Omental fat pad (tissue), 4 donors: ENCODE results near the gene PIP5K1B. TPM values are rescaled to one million over a fixed set of nuclear protein-coding genes. Genes with fewer than 3 reads are reported as not detected.

Source experiments
- ATAC-seq: fragments of 150-250 bp; one replicate; pipeline ENCODE4 v1.9.1; 2016; ENCODE audit warnings: mild to moderate bottlenecking, moderate library complexity; ENCODE audit not compliant: low FRiP score
- DNase-seq: peaks from one replicate; pipeline ENCODE4 v3.0.0-alpha.2; 2019; ENCODE audit warnings: low spot score
- total RNA-seq, 4 donors: library from RNA; depleted of rRNA; stranded (reverse); fragments of >200 nt; gene quantifications; one replicate each; pipeline ENCODE4 v1.1.0, GENCODE V29; 2016
- TF ChIP-seq, protein P1 (sequence below), 3 donors: fragments of 450-650 bp; IDR thresholded peaks; one replicate each; pipeline ENCODE4 v1.5.1; 2016 to 2017; ENCODE audit warnings: antibody characterized with exemption in 3 of 3, mild to moderate bottlenecking in 3 of 3, moderate library complexity in 2 of 3

The PIP5K1B gene
- total RNA-seq, 4 donors from 2014 or later = 1.9 to 14.3 (median 3.2) TPM

DNA sequence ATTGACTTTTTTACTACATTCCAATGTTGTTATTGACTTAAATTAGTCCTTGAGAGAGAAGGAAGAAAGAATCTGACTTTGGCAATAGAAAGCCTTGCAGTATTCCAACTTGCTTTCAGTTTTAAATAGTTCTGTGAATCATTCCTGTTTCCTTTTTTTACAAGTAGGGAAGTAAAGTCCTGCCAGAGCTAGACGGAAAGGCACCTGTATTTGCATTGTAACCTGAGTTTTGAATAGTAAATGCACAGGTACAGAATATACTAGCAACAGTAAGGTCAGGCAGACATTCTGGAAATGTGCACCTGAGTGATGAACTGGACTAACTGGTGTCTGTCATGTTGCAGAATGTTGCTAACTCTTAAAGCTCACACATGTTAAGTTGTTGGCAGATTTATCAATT is 208.0 kb downstream of the PIP5K1B start:
- TF ChIP-seq, protein P1, sequence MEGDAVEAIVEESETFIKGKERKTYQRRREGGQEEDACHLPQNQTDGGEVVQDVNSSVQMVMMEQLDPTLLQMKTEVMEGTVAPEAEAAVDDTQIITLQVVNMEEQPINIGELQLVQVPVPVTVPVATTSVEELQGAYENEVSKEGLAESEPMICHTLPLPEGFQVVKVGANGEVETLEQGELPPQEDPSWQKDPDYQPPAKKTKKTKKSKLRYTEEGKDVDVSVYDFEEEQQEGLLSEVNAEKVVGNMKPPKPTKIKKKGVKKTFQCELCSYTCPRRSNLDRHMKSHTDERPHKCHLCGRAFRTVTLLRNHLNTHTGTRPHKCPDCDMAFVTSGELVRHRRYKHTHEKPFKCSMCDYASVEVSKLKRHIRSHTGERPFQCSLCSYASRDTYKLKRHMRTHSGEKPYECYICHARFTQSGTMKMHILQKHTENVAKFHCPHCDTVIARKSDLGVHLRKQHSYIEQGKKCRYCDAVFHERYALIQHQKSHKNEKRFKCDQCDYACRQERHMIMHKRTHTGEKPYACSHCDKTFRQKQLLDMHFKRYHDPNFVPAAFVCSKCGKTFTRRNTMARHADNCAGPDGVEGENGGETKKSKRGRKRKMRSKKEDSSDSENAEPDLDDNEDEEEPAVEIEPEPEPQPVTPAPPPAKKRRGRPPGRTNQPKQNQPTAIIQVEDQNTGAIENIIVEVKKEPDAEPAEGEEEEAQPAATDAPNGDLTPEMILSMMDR (IDR thresholded peaks at IDR 0.05) = no peak
- no peak for ATAC-seq

DNA sequence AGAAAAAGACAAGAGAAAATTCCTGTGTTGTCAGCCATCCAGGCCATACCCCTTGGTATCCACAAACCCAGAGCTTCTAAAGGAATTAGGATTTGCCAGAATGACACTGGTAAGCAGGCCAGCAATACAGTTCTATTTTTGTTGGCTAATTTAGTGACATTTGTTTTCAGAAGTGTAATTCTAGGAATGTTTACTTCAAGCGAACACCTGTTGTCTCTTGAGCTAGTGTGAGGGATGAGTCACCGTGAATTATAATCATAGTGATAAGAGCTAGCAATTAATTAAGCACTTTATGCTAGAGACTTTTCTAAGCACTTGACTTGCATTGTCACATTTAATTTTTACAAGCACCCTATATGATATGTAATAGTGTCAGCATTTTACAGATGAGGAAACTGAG is 209.7 kb downstream of the PIP5K1B start:
- DNase-seq (no peak), ATAC-seq (no peak)
- TF ChIP-seq, protein P1 (IDR thresholded peaks at IDR 0.05) = no peak

More for the DNA sequence above, 208.0 kb downstream of the PIP5K1B start:
- DNase-seq = no peak

DNA sequence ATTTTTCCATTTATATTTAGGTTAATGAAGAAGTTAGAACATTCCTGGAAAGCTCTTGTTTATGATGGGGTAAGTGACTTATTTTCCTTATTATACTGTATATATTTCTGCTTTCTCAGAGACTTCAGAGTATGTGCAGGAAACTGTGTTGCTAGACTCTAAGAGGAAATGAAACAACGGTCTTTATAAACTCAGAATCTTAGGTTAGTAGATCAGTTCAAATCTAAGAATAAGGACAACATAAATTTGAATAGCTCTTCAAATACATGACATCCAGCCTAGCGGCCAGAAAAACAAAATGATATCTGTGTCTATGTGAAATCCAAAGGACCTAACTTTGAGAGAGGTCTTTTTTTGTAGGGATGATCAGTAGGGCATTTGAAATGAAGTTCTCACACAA is 214.6 kb downstream of the PIP5K1B start:
- DNase-seq = no peak
- TF ChIP-seq, protein P1 (IDR thresholded peaks at IDR 0.05) = no peak
- ATAC-seq = no peak

DNA sequence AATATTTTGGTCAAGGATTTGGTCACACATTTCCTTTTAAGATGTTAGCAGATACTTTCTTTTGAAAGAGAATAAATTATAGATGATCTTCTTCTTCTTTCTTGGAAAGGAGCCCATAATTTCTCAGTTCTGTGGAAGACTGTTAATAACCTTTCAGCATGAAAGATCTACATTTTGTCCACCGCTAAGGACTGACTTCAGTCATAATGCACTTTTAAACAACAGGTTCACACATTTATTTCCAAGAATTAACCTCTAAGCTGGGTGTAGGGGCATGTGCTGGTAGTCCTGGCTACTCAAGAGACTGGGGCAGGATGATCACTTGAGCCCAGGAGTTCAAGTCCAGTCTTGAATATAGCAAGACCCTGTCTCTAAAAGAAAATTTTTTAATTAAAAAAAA is 215.9 kb downstream of the PIP5K1B start:
- ATAC-seq = no peak
- TF ChIP-seq, protein P1 (IDR thresholded peaks at IDR 0.05) = no peak
- DNase-seq = no peak

DNA sequence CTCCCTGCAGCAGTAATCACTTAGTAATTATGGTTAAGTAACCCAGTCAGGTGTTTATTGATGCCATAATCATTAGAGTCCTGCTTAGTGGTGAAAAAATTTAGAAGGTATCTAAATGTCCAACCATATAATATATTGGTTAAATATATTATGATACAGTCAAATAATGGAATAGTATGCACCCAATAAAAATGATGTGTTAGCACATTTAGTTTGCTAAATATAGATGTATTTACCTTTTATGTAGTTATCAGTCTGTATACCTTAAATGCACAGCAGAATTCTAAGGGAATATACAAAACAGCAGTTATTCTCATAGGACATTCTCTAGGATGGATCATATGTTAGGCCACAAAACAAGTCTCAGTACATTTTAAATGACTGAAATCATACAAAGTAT is 218.4 kb downstream of the PIP5K1B start:
- ATAC-seq (no peak), DNase-seq (no peak)
- TF ChIP-seq, protein P1 (IDR thresholded peaks at IDR 0.05) = no peak

DNA sequence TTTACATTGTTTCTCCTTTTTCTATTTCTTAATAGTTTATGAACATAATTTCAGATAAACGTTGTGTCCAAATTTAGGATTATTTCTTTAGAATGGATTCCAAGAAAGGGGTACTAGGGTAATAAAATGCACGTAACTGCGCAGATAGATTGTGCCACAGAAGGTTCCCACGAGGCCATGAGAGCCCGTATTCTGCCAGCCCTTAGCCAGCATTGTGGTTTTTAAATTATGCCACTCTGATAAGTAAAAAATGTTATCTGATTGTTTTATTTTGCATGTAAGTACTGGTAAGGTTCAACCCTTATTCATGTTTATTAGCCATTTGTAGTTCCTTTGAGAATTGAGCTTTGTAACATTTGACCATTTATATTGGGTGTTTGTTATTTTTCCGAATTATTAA is 220.1 kb downstream of the PIP5K1B start:
- TF ChIP-seq, protein P1 (IDR thresholded peaks at IDR 0.05) = no peak
- no peak for DNase-seq
- no peak for ATAC-seq

DNA sequence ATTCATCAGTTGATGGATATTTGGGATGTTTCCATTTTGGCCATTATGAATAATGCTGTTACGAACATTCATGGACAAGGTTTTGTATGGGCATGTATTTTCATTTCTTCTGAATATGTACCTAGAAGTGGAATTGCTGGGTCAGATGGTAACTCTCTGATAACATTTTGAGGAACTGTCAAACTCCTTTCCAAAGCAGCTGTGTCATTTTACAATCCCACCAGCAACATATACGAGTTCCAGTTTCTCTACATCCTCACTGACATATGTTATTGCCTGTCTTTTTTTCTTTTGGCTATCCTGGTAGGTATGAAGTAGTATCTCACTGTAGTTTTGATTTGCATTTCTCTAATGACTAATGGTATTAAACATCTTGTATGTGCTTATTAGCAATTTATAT is 222.1 kb downstream of the PIP5K1B start:
- DNase-seq (no peak), ATAC-seq (no peak)
- TF ChIP-seq, protein P1 (IDR thresholded peaks at IDR 0.05) = no peak
